ENCODE results near the gene CECR2.
A peak's percentile ranks its signal among the peaks of the same experiment; 100 is the strongest.

Gene CECR2

DNA sequence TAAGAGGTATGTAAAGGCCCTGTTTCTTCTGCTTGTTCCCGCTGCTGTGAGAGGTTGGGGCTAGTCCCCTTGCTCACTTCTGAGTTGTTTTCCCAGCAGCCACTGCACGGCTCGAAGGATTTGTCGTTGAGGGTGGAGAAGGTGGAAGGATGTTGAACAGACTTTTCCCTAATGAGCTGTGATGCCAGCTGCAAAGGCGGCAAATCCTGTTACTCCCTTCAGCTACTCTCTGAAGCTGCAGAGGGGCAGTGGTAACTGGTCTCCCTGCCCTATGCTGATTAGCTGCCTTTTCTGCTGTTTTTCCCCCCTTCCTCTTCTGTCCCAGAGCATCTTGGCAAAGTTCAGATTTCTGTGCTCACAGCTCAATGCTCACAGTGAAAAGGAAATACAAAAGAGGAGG lies 103.7 kb downstream of the CECR2 start:
- no peak overlapping the region for H3K27ac ChIP-seq (replicated peaks)
- DNase-seq (ENCODE audit: low read depth in 1 of 2, low spot score in 1 of 2), result no peak
- H3K27me3 ChIP-seq (ENCODE audit: insufficient read depth, poor library complexity, severe bottlenecking), result peaks cover 3% of the 10 kb centered on the region
- TF ChIP-seq, protein P1, sequence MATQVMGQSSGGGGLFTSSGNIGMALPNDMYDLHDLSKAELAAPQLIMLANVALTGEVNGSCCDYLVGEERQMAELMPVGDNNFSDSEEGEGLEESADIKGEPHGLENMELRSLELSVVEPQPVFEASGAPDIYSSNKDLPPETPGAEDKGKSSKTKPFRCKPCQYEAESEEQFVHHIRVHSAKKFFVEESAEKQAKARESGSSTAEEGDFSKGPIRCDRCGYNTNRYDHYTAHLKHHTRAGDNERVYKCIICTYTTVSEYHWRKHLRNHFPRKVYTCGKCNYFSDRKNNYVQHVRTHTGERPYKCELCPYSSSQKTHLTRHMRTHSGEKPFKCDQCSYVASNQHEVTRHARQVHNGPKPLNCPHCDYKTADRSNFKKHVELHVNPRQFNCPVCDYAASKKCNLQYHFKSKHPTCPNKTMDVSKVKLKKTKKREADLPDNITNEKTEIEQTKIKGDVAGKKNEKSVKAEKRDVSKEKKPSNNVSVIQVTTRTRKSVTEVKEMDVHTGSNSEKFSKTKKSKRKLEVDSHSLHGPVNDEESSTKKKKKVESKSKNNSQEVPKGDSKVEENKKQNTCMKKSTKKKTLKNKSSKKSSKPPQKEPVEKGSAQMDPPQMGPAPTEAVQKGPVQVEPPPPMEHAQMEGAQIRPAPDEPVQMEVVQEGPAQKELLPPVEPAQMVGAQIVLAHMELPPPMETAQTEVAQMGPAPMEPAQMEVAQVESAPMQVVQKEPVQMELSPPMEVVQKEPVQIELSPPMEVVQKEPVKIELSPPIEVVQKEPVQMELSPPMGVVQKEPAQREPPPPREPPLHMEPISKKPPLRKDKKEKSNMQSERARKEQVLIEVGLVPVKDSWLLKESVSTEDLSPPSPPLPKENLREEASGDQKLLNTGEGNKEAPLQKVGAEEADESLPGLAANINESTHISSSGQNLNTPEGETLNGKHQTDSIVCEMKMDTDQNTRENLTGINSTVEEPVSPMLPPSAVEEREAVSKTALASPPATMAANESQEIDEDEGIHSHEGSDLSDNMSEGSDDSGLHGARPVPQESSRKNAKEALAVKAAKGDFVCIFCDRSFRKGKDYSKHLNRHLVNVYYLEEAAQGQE (IDR thresholded peaks at IDR 0.05; ENCODE audit: insufficient replicate concordance, low read depth), result no peak
- no peak for TF ChIP-seq GABPA (IDR thresholded peaks at IDR 0.05; ENCODE audit: low read depth)
- TF ChIP-seq, protein P2, sequence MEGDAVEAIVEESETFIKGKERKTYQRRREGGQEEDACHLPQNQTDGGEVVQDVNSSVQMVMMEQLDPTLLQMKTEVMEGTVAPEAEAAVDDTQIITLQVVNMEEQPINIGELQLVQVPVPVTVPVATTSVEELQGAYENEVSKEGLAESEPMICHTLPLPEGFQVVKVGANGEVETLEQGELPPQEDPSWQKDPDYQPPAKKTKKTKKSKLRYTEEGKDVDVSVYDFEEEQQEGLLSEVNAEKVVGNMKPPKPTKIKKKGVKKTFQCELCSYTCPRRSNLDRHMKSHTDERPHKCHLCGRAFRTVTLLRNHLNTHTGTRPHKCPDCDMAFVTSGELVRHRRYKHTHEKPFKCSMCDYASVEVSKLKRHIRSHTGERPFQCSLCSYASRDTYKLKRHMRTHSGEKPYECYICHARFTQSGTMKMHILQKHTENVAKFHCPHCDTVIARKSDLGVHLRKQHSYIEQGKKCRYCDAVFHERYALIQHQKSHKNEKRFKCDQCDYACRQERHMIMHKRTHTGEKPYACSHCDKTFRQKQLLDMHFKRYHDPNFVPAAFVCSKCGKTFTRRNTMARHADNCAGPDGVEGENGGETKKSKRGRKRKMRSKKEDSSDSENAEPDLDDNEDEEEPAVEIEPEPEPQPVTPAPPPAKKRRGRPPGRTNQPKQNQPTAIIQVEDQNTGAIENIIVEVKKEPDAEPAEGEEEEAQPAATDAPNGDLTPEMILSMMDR (IDR thresholded peaks at IDR 0.05; ENCODE audit: insufficient read depth, low read length), result no peak
- TF ChIP-seq POLR2AphosphoS5 (IDR thresholded peaks at IDR 0.05; ENCODE audit: low read depth), result no peak
- TF ChIP-seq SPI1 (IDR thresholded peaks at IDR 0.05; ENCODE audit: borderline replicate concordance, low read depth), result no peak
- H3K4me3 ChIP-seq (replicated peaks; ENCODE audit: insufficient read depth, low read length), result no peak overlapping the region

DNA sequence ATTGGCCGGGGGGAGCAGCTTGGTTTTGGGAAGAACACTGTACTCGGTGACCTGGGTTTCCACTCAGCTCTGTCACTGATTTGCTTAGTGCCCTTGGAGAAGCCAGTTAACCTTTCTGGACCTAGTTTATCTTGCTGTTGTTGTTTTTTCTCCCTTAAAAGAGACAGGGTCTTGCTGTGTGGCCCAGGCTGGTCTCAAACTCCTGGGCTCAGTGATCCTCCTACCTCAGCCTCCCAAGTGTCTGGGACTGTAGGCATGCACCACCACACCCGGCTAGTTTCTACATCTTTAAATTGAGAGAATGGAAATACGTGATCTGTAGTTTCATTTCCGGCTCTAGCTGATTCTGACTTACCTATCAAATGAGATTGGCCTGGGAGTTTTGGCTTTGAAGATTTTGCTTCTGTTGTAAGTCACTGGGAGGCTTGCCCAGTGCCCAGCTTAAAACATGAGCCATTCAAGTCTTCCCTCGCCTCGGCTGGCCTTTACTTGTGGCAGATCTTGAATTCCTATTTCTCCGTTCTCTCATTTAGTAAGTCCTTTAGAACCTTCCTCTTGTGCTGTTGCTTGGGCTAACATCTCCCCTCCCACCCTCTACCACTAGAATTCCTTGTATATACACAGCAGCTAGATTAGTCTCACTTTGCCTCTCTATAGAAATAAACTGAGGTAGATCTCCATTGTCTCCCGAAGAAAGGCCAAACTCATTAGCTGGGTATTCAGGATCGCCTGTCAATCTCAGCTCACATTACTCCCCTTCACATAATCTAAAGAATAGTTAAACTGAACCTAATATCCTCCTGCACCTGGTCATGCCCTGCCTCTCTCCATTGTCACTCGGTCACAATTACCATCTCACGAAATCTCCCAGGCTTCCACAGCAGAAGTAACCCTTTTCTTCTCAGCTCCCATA lies 106.3 kb downstream of the CECR2 start:
- H3K27ac ChIP-seq (replicated peaks), result no peak overlapping the region
- DNase-seq (ENCODE audit: low read depth in 1 of 2, low spot score in 1 of 2), result no peak
- H3K27me3 ChIP-seq (ENCODE audit: insufficient read depth, poor library complexity, severe bottlenecking), result peaks cover 3% of the 10 kb centered on the region
- no peak overlapping the region for H3K4me3 ChIP-seq (replicated peaks; ENCODE audit: insufficient read depth, low read length)
- TF ChIP-seq SPI1 (IDR thresholded peaks at IDR 0.05; ENCODE audit: borderline replicate concordance, low read depth) (no peak), GABPA (IDR thresholded peaks at IDR 0.05; ENCODE audit: low read depth) (no peak), POLR2AphosphoS5 (IDR thresholded peaks at IDR 0.05; ENCODE audit: low read depth) (no peak)
- TF ChIP-seq, protein P1 (IDR thresholded peaks at IDR 0.05; ENCODE audit: insufficient replicate concordance, low read depth), result no peak
- TF ChIP-seq, protein P2 (IDR thresholded peaks at IDR 0.05; ENCODE audit: insufficient read depth, low read length), result no peak

DNA sequence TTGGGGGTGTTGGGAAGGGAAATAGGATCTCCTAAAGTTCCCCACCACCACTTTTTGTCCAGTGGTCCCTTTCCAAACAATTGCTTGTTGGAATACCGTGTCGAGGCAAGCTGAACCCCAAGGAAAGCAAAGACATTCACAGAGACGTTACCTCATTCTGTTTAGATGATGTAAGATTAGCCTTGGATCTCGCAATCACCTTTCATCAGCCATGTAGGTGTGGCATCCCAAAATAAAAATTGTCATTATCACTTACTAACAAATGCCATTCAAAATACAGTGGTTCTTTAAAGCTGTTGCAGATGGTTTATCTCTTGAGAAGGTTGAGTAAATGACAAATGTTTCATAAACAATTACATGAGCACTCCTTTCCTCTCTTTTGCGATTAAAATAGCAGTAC lies 107.6 kb downstream of the CECR2 start:
- Histone ChIP-seq H3K27me3 (ENCODE audit: insufficient read depth, poor library complexity, severe bottlenecking) (peaks cover 3% of the 10 kb centered on the region), H3K27ac (replicated peaks) (no peak overlapping the region), H3K4me3 (replicated peaks; ENCODE audit: insufficient read depth, low read length) (no peak overlapping the region)
- TF ChIP-seq GABPA (IDR thresholded peaks at IDR 0.05; ENCODE audit: low read depth) (no peak), SPI1 (IDR thresholded peaks at IDR 0.05; ENCODE audit: borderline replicate concordance, low read depth) (no peak), POLR2AphosphoS5 (IDR thresholded peaks at IDR 0.05; ENCODE audit: low read depth) (no peak)
- TF ChIP-seq, protein P2 (IDR thresholded peaks at IDR 0.05; ENCODE audit: insufficient read depth, low read length), result no peak
- TF ChIP-seq, protein P1 (IDR thresholded peaks at IDR 0.05; ENCODE audit: insufficient replicate concordance, low read depth), result no peak
- peak in 1 of 2 experiments; percentile 38 for DNase-seq (ENCODE audit: low read depth in 1 of 2, low spot score in 1 of 2)
